GM11168 (cell line): Measurements from ENCODE around the gene NUDT22.

ENCODE experiments used
- in situ Hi-C: fragments of 300-500 bp; cut with MboI; formaldehyde crosslinking; loops from one replicate; pipeline ENCODE4 v1.12.0; 2022; ENCODE audit warnings: low sequenced_read_pairs; ENCODE audit not compliant: unreplicated experiment

Gene NUDT22

GRCh38 chr11:64253043-64253442 lies 27.0 kb downstream of the NUDT22 start:
- in situ Hi-C loops = no loop called here

GRCh38 chr11:64253481-64253880 lies 27.4 kb downstream of the NUDT22 start:
- in situ Hi-C loops = no loop called here

GRCh38 chr11:64254326-64254725 lies 28.3 kb downstream of the NUDT22 start:
- in situ Hi-C loops = no loop called here

GRCh38 chr11:64255135-64256128 lies 29.4 kb downstream of the NUDT22 start:
- in situ Hi-C loops = no loop called here

GRCh38 chr11:64256300-64256699 lies 30.2 kb downstream of the NUDT22 start:
- in situ Hi-C loops = no loop called here

GRCh38 chr11:64258356-64258755 lies 32.3 kb downstream of the NUDT22 start:
- in situ Hi-C loops = no loop called here

GRCh38 chr11:64258946-64259532 lies 33.0 kb downstream of the NUDT22 start:
- in situ Hi-C loops = no loop called here

GRCh38 chr11:64259533-64260067 lies 33.5 kb downstream of the NUDT22 start:
- in situ Hi-C loops = no loop called here

- in situ Hi-C loops = no loop called here
These were observed 34.2 kb downstream of the NUDT22 start for GRCh38 chr11:64260147-64260708.

GRCh38 chr11:64261556-64262080 lies 35.5 kb downstream of the NUDT22 start:
- in situ Hi-C loops = no loop called here

- in situ Hi-C loops = no loop called here
These were observed 36.4 kb downstream of the NUDT22 start for GRCh38 chr11:64262271-64263002.

- in situ Hi-C loops = no loop called here
These were observed 37.2 kb downstream of the NUDT22 start for GRCh38 chr11:64263021-64263946.

GRCh38 chr11:64263947-64264317 lies 37.9 kb downstream of the NUDT22 start:
- in situ Hi-C loops = no loop called here

- in situ Hi-C loops = no loop called here
These were observed 38.3 kb downstream of the NUDT22 start for GRCh38 chr11:64264371-64264852.

GRCh38 chr11:64265176-64266160 lies 39.4 kb downstream of the NUDT22 start:
- in situ Hi-C loops = no loop called here

GRCh38 chr11:64266339-64266738 lies 40.3 kb downstream of the NUDT22 start:
- in situ Hi-C loops = no loop called here

- in situ Hi-C loops = no loop called here
These were observed 41.3 kb downstream of the NUDT22 start for GRCh38 chr11:64267207-64267945.
